Stimulated activated CD4-positive, alpha-beta T cell treated with anti-CD3 and anti-CD28 coated beads, Interleukin-1b, Interleukin-23, amount 100 ng/mL, for 1 hour (primary cell): ENCODE data around the gene INPP5F.

Experiments used
- DNase-seq, 2 donors: peaks; one replicate each; pipeline ENCODE4 v3.0.0-alpha.2; 2020; ENCODE audit warnings: low read depth in 2 of 2

The INPP5F gene, protein sequence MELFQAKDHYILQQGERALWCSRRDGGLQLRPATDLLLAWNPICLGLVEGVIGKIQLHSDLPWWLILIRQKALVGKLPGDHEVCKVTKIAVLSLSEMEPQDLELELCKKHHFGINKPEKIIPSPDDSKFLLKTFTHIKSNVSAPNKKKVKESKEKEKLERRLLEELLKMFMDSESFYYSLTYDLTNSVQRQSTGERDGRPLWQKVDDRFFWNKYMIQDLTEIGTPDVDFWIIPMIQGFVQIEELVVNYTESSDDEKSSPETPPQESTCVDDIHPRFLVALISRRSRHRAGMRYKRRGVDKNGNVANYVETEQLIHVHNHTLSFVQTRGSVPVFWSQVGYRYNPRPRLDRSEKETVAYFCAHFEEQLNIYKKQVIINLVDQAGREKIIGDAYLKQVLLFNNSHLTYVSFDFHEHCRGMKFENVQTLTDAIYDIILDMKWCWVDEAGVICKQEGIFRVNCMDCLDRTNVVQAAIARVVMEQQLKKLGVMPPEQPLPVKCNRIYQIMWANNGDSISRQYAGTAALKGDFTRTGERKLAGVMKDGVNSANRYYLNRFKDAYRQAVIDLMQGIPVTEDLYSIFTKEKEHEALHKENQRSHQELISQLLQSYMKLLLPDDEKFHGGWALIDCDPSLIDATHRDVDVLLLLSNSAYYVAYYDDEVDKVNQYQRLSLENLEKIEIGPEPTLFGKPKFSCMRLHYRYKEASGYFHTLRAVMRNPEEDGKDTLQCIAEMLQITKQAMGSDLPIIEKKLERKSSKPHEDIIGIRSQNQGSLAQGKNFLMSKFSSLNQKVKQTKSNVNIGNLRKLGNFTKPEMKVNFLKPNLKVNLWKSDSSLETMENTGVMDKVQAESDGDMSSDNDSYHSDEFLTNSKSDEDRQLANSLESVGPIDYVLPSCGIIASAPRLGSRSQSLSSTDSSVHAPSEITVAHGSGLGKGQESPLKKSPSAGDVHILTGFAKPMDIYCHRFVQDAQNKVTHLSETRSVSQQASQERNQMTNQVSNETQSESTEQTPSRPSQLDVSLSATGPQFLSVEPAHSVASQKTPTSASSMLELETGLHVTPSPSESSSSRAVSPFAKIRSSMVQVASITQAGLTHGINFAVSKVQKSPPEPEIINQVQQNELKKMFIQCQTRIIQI

DNA sequence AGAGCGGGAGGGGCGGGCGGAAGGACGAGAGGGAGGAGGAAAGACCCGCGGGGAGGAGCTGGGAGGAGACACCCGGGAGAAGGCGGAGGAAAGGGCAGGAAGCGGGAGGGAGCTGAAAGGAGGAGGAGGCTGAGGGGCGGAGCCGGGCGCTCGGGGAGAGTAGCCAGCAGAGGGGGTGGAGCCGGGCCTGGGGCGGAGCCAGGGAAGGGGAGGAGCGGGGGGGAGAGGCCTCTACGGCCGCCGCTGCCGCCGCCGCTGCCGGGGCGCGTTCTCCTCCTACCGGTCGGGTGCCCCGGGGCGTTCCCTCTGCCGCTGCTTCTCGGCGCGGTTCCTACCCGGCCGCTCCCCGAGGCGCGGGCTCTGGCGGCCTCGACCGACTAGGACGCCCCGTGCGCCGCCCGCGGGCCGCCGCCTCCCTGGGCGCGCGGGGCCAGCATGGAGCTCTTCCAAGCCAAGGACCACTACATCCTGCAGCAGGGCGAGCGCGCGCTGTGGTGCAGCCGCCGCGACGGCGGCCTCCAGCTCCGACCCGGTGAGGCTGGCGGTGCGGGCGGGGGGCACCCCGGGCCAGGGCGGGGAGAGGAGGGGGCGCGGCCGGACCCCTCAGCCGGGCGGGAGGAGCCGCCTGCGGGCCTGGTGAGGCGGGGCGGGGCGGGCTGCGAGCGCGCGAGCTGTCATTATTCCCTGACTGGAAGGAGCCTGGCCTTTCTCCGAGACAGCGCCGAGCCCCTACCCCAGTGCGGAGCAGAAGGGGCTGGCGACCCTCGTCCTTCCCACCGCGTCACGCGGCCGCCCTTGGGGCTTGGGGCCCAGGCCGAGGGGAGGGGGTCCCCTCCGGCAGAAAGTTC lies at the start of gene INPP5F:
TSS of gene INPP5F (plus strand) at position 223 of the 848 bp plus-strand sequence. CDS start at position 436, 213 bp downstream.
- peak; percentile 96 to 100 for DNase-seq

DNA sequence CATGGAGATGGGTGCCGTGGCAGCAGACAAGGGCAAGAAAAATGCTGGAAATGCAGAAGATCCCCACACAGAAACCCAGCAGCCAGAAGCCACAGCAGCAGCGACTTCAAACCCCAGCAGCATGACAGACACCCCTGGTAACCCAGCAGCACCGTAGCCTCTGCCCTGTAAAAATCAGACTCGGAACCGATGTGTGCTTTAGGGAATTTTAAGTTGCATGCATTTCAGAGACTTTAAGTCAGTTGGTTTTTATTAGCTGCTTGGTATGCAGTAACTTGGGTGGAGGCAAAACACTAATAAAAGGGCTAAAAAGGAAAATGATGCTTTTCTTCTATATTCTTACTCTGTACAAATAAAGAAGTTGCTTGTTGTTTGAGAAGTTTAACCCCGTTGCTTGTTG lies 48.7 kb upstream of the INPP5F start:
- DNase-seq: no peak

GRCh38 chr10:119677904-119678755 lies 47.7 kb upstream of the INPP5F start:
- no peak for DNase-seq

- no peak for DNase-seq
Measured at GRCh38 chr10:119679480-119679829, 46.4 kb upstream of the INPP5F start.

- no peak for DNase-seq
Measured at GRCh38 chr10:119680050-119680449, 45.8 kb upstream of the INPP5F start.

DNA sequence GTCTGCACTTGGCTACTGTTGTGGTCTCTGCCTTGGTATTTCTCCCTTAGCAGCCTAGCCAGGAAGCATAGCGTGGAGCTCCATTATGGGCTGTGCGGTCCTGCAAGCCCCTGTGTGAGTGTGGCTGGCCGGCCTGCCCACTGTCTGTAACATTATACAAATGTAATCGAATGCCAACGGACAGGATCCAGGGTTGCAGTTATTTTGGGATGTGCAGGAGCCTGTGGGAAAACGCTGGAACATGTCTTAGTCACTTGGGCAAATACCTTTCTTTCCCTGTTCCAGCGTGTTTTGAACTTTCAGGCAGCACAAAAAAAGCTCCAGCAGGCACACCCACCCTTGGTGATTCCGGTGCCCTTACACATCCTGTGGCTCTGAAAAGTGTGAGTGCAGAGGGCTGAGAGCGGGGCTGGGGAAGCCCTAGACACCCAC lies 45.2 kb upstream of the INPP5F start:
- no peak for DNase-seq

GRCh38 chr10:119686465-119687191 lies 39.2 kb upstream of the INPP5F start:
- peak; percentile 69 to 71 for DNase-seq

DNA sequence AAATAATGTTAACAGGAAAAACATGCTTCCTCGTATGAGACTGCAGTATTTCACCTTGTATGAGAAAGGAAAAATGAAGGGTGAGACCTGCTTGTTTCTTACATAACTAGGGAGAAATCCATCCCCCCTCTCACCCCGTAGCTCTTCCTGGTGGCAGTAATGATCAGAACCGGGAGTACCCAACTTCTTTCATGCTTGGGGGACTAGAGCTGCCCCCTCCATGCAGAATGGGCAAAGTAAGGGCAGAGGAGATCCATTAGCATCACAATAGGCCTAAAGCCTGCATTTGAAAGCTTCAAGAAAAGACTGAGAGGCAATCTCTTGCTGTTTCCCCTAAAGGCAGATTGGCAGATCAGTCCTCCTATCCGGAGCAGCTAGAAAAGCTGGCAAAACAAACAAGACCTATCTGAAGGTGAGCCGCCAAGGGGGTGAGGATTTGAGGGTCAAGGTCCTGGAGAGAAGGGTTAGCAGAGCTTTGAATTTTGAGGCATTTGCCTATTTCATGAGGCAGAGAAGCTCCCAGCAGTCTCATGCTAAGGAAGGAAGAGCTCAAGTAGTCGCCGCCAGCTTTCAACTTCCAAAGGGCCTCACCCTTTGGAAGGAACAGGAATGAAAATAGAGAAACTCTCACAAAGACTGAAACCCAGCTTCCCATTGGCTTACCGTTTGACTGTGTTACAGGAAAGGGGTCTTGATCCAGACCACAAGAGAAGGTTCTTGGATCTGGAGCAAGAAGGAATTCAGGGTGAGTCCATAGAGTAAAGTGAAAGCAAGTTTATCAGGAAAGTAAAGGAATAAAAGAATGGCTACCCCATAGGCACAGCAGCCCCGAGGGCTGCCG lies 38.4 kb upstream of the INPP5F start:
- no peak for DNase-seq

- no peak for DNase-seq
Measured at GRCh38 chr10:119688033-119688508, 37.8 kb upstream of the INPP5F start.

GRCh38 chr10:119689016-119689580 lies 36.8 kb upstream of the INPP5F start:
- DNase-seq: no peak

DNA sequence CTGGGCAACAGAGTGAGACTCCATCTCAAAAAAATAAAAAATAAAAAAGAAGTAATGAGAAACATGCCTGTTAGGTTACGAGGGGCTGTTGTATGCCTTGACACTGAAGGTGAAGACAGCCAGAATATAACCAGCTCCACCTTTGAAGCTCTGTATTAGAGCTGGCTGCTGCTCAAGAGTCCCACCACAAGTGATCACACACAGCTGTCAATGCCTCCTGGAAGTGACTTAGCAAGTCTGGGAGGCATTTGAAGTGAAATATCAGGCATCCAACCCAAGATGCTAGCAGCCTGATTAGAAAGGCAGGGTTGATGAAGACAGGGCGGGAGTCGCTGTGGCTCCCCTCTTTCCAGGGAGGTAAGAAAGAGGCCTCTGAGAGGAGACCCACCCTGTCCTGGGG lies 34.1 kb upstream of the INPP5F start:
- DNase-seq: no peak

- DNase-seq: no peak
Measured at GRCh38 chr10:119693262-119693957, 32.4 kb upstream of the INPP5F start.

- DNase-seq: no peak
Measured at GRCh38 chr10:119694608-119695007, 31.2 kb upstream of the INPP5F start.

DNA sequence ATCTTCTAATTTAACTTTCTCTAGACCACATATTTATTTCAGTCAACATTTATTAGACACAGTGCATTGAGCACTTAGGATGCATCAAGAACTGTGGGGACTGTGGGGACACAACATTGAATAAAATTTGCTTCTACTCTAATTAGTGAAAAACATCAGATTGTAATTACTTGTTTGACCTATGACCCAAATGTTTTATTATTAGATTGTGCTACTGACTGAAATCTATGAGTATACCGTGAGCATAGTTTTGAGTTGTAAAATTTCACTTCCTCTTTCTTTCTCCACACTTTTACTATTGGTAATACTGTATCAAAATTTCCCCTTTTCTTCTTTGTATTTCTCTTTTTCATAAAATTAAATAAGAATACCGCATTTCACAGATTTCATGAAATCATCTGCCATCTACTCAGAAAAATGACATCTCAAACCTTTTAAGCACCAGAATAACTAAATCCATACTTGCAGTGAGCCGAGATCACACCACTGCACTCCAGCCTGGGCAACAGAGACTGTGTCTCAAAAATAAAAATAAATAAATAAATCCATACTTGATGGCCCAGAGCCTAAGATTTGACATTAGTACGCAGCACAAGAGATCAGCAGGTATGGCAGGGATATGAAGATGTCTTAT lies 25.4 kb upstream of the INPP5F start:
- DNase-seq: no peak

DNA sequence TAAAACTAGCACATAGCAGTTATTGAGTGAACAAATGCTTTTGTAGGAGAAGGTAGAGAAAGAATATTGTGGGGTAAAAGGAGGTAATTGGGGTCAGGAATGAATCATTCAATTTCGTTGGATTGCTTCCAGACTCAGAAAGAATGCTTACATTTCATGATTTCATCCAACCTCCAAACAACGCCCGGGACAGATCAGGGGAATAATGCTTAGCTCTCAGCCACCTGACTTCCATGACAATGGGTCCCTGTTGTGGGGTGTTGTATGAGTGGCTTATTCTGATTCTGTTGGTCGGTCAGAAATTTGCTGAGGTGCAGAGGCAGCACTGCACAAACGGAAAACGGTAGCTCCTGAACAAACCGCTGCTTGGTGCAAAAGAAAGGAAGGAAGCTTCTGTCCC lies 24.0 kb upstream of the INPP5F start:
- no peak for DNase-seq

DNA sequence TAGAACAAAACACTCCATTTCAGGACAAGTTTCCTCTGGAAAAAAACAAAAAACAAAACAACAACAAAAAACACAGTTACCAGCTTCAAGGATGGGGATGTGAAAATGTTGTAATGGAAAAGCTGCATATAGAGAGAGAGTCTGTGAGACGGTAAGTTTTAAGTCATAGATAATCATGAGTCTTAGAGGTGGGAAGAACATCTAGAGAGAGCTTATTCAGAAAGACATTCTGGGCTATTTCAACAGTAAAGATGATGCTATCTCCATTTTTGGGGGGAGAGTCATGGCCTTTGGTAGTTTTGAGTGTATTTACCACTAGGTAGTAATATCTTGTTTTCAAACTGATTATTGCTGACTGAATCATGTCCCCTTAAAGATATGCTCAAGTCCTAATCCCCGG lies 23.3 kb upstream of the INPP5F start:
- DNase-seq: no peak

GRCh38 chr10:119703903-119704508 lies 21.8 kb upstream of the INPP5F start:
- DNase-seq: no peak
